GM19324 (cell line): ENCODE results near the gene LRRC4C.

Source experiments
- ATAC-seq: cut with Tn5 transposase; IDR thresholded peaks from one replicate; pipeline ENCODE4 v1.9.1; 2021; ENCODE audit warnings: mild to moderate bottlenecking, moderate library complexity; ENCODE audit not compliant: unreplicated experiment, low FRiP score

Gene LRRC4C

GRCh38 chr11:40816976-40817375 is 642.5 kb downstream of the LRRC4C start:
- ATAC-seq, result no peak

GRCh38 chr11:40797981-40798380 is 661.5 kb downstream of the LRRC4C start:
- ATAC-seq, result no peak

- ATAC-seq, result no peak
Observed at GRCh38 chr11:40787224-40787623, 672.2 kb downstream of the LRRC4C start.

- ATAC-seq, result no peak
Observed at GRCh38 chr11:40763046-40763445, 696.4 kb downstream of the LRRC4C start.

DNA sequence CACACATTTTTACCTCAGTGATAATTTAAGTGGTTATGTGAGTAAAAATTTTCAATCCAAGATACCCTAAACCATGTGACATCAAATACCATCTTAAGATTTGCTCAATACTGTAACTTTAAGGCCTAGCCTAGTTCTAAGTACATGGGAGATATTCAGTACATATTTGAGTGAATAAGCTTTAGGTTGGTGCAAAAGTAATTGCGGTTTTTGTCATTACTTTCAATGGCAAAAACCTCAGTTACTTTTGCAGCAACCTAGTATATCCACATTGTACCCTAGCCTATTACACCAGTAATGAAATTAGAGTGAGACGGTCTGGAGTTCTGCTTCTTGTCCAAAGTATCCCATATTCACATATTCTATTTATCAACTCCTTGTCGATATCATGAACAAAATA is 700.1 kb downstream of the LRRC4C start:
- ATAC-seq, result no peak

DNA sequence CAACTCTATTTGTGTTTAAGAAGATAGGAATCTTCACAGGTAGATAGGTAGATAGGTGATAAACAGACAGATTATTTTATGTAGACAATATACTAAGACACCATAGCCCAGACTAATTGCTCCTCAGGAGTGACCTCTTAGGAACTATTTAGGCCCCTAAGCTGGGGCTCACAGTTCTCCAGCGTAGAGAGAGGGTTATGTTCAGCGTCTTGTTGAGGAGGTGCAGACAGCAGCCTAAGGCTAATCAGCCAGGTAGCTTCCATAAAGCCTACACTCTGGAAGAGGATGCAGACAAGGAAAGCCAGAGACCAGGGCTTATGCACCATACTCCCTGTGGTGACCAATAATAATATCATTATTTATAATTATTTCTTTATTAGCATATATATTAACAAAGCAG is 705.2 kb downstream of the LRRC4C start:
- no peak for ATAC-seq

DNA sequence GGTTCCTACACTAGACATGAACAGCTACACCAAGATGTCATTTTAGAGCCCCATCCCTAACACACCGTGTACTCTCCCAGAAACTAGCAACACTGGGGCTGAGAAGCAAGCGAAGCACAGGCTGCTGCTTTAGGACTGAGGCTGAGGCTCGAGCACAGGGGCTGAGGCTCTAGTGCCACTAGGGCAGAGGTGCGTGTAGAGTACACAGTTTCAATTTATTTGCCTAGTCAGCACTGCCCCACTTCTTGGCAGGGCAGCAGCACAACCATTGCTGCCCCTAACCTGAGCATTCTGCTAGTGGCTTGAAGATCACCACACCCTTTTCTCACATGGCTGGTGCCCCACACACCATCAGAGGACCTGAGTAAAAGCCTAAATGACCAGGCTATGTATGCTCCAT is 713.2 kb downstream of the LRRC4C start:
- no peak for ATAC-seq

GRCh38 chr11:40732132-40732531 is 727.3 kb downstream of the LRRC4C start:
- ATAC-seq, result no peak

DNA sequence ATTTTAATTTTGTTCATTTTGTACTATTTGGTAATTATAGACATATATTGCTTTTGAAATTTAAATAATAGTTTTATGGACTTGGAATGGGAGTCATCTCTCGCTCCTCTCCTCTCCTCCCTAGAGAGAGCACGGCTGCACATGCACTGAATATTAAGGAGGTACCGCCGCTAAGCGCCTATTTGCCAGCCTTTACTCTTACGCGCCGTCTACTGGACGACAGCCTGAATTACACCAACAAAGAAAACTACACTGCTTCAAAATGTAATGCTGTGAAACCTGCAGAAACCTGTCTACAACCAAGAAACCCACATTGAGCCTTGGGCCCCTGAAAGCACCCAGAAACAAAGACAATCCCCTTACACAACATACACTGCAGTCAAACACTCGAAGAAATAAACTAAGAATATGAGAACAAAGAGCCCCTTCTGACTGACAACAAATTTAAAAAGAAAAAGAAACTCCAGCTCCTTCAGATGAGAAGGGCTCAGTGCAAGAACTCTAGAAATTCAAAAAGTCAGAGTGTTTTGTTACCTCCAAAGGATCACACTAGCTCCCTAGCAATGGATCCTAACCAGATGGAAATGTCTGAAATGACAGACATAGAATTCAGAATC is 737.2 kb downstream of the LRRC4C start:
- ATAC-seq, result no peak

DNA sequence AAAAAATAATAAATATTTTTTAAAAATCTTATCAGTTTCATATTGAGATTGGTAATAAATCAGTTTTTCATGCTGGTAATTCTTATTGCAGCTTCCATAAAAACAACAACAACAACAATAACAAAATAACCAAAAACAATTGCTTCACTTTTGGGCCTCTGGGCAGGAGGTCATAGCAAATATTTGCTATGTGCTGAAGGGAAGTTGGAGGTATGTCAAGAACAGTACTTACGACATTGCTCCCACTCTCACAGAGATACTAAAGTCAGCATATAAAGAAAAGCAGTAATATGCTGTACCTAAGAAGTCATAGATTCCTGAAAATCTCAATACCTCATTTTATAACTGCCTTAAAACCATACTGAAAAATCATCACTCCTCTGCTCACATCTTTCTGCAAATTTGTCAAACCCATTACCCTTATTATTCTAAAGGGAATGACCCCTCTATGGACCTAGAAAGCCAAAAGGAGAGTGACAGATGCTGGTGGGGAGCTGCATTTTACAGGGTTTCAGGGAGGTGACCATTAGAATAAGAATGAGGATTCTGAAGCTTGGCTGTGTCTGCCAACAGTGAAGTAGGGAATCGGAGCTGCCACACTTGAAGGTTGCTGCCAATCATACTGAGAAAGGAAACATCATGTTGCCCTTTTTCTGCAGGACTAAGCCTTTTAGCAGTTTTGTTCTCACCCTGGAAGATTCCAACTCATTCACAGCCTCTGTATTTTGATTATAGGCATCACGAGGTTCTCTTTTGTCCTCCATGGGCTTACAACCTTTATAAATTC is 742.9 kb downstream of the LRRC4C start:
- no peak for ATAC-seq

GRCh38 chr11:40713083-40713482 is 746.4 kb downstream of the LRRC4C start:
- ATAC-seq, result no peak

DNA sequence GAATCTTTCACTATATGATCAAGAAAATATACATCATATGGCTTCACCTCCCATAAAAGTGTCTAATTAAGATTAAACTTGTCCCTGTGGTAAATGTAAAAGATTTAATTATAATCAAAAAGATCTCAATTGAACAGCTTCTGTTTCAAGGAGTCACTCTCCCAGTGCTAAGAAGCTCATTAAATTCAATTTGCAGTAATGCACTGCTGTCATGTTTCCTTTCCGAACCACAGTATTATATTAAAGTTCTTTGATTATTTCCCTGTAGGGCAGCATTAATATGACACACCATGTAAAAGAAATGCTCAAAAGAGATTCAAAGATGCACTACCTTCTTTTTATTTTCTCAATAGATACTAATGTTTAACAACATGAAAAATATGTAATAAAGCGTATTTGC is 758.4 kb downstream of the LRRC4C start:
- ATAC-seq, result no peak

GRCh38 chr11:40689823-40690222 is 769.6 kb downstream of the LRRC4C start:
- ATAC-seq, result no peak

DNA sequence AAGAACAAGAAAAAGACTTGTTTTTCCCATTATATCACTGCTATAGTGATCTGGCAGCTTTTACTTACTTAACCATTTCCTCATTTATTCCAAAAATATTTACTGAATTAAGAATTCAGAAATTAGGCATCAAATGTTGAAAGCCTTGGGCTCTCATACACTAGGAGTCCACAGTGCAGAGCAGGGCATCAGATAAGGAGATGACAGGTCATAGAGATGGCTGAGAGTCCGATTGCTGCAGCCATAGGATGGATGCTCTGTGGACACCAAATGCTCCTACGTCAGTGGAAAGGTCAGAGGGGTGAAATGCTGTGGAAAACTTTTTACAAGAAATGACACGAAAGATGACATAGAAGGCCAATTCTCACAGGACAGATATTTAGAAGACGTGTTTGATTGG is 771.1 kb downstream of the LRRC4C start:
- no peak for ATAC-seq

DNA sequence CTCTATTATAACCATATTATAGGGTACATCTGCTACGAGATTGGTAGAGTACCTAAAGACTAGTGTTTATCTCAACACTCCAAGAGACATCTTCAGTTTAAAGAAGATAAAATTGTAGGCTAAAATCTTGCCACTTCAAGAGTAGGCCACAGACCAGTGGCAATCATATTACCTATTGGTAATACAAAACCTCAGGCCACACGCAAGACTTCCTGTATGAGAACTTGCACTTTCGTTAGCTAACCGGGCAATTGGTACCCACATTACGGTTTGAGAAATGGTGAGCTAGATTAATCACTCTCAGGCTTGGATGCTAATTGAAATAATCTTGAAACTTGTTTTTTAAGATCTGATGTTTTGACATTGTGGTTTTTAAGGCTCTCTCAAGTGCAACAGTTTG is 772.7 kb downstream of the LRRC4C start:
- no peak for ATAC-seq

GRCh38 chr11:40683010-40683409 is 776.4 kb downstream of the LRRC4C start:
- no peak for ATAC-seq

DNA sequence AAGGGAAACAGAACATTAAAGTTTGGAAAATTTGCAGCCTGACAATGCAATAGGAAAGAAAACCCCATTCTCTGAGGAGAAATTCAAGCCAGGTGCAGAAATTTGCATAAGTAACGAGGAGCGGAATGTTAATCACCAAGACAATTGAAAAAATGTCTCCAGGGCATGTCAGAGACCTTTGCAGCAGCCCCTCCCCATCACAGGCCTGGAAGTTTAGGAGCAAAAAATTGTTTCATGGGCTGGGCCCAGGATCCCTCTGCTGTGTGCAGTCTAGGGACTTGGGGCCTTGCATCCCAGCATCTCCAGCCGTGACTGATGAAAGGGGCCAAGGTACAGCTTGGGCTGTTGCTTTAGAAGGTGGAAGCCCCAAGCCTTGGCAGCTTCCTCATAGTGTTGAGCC is 780.2 kb downstream of the LRRC4C start:
- ATAC-seq, result no peak

- ATAC-seq, result no peak
Observed at GRCh38 chr11:40647295-40647694, 812.2 kb downstream of the LRRC4C start.

DNA sequence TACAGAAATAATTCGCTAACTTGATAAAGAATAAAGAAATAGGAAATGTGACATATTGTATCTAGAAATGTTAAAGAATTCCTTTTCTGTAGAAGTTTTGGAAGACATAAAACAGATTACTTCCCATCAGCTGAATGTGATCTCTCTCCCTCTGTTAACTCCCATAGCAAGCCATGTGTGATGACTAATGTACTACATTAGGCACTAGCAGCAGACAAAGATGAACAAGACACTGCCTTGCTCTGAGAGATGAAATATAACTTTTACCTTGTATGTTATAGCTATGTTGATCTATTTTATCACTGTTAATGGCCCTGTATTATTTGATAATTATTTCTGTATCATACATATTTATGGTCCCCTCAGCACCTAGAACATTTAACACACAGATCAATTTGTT is 817.2 kb downstream of the LRRC4C start:
- ATAC-seq, result no peak

DNA sequence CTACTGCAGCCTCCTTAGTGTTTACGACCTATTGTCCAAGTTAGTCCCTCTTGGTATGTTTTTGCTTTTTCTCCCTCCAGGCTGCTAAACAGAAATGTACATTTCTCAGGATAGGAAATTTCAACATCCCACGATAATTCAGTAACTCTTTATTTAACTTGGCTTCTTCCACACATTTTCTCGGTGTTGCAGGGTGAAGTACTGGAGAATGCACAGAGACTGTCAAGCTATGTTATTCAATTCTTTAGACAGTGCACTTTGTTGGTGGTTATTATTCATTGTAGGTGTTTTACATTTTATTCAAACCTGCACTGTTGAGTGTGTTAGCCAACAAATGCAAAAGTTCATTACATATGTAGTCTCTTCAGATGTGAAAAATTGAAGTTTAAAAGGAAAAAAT is 839.8 kb downstream of the LRRC4C start:
- no peak for ATAC-seq

- no peak for ATAC-seq
Observed at GRCh38 chr11:40606800-40607199, 852.7 kb downstream of the LRRC4C start.

GRCh38 chr11:40602866-40603552 is 856.4 kb downstream of the LRRC4C start:
- ATAC-seq, result no peak
